NOMO-1 (cell line): ENCODE data around the gene TTLL11.

Experiments used
- DNase-seq, 2 experiments: peaks; one replicate each; lab custom pipeline; 2025; ENCODE audit not compliant: unreplicated experiment in 2 of 2; lab: John Stamatoyannopoulos, UW

TTLL11 gene

DNA sequence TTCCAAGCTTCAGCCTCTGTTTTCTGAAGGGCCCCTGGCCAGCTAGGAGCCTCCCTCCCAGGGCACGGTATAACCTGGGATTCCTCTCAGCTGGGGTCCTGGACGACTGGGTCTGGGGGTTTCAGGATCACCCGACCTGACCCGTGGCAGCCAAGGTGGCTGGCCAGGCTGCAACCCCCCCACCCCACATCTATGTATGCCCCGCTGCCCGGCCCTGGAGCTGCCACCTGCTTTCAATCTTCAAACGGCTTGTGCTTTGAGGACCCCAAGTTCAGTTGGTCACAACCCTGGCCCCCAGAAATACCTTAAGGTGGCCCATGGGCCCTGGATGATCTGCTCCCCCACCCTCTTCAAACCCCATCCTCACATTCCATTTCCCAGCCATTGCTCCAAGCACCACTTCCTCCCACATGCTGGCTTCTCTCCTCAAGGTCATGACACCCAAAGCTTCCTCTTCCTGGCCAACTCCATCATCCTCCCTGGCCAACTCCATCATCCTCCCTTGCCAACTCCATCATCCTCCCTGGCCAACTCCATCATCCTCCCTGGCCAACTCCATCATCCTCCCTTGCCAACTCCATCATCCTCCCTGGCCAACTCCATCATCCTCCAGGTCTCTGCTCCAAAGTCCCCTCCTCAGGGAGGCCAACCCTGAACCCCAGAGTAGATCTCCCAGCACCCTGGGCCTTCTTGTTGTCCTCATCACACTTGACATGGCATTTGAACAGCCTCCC is 17.2 kb upstream of the TTLL11 start:
- no peak for DNase-seq

GRCh38 chr9:122109035-122109813 is 16.1 kb upstream of the TTLL11 start:
- DNase-seq = no peak

DNA sequence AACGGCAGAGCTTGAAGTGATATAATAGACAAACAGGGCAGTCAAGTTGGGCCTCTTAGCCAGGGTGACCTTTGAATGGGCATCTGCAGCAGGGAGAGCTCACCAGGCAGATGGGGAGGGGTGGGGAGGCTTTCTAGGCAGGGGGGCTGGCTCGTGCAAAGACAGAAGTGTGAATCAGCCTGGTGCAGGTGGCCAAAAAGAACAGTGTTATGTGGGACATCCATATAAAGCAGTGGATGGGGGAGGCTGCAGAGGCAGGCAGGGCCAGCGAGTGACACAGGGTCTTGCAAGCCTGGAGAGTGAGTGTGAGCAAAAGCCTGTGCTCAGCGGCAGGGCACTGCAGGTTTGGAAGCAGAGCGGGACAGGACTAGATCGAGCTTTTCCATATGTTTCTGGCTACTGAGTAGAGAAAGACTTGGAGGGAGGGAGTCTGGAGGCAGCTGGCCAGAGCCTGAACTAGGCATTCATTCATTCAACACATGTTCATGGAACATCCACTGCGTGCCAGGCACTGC is 14.2 kb upstream of the TTLL11 start:
- no peak for DNase-seq

DNA sequence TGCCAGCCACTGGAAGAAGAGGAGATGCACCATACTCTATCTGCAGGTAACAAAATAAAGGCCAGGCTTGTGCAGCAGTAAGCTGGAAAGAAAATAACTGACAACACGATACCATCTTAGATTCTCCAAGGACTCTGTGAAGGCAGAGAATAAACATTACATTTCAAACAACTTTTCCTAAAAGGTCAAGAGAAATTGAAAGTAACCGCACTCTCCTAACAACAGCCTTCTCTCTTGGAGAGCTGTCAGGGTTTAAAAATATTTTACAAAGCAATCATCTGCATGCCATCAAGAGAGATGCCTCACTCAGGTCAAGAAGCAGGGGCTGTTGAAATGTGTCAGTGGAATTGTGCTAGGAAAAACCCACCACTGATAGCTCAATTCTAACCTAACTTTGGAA is 13.5 kb upstream of the TTLL11 start:
- DNase-seq = no peak

GRCh38 chr9:122103985-122104384 is 10.9 kb upstream of the TTLL11 start:
- DNase-seq = no peak

DNA sequence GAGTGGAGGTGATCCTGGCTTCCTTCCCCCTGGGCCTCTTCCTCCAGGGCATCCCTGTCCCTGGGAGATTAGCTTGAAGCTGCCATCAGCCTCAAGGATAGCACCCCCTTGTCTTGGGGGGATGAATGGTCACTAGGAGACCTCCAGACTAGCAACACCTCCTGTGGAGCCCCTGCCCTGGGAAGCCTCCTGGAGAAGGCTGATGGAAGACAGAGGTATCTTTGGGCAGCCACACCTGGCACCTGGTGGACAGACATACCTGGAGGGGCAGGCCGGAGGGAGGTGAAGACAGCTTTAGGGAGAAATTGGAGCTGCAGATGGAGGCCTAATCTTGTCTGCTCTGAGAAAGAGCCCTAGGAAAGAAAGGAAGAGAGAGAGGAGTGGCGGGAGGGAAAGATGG is 9.0 kb upstream of the TTLL11 start:
- DNase-seq = no peak

DNA sequence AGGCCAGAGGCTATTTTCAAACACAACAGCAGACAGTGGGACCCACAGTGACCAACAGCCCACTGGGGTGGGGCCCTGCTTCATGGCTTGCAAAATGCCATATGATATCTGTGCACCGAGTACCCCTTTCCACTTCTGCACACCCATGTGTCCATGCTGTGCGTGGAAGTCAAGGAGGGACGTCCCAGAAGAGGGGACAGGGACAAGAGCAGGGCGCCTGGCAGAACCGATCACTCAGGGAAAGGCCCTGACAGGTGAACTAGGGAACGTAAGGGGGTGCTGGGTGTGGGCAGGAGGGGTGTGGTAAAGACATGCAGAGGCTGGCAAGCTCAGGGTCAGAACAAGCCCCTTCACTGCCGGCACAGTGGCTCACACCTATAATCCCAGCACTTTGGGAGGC is 7.6 kb upstream of the TTLL11 start:
- DNase-seq = no peak

GRCh38 chr9:122099271-122099869 is 6.3 kb upstream of the TTLL11 start:
- peak; percentile 58 to 62 for DNase-seq

GRCh38 chr9:122097679-122098315 is 4.7 kb upstream of the TTLL11 start:
- DNase-seq = peak; percentile 8 to 15

DNA sequence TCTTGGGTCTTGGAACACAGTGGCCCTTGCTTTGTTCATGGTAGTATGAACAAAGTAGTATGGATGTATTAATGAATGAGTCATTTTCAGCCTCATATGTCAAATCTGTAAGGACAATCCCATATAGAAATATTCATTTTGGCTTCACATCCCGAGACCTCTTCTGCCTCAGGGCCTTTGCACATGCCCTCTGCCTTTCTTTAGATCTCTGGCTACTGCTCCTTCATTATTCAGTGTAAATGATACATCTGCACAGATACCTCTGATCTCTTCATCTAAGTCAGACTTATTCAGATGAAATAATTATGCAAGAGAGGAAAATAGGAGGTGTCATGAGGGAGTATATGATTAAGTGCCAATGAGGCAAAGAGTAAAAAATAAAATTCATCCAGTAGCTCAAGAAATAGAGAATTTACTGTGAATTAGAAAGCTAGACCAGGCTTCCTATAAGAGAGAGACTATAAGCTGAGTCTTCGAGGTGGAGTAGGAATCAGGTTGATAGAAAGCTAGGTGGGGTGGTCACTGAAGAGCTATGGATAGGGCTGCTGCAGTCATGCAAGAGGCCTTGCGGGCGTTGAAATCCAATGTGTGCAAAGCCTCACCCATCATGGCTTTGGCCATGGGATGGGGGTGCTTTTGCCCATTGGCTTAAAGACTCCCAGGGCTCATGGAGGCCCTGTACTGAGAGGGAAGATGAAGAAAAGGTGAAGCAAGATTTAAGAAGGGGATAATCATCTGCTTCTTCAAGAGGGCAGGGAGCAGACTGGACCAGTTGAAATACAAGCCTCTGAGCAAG is 3.7 kb upstream of the TTLL11 start:
- no peak for DNase-seq

DNA sequence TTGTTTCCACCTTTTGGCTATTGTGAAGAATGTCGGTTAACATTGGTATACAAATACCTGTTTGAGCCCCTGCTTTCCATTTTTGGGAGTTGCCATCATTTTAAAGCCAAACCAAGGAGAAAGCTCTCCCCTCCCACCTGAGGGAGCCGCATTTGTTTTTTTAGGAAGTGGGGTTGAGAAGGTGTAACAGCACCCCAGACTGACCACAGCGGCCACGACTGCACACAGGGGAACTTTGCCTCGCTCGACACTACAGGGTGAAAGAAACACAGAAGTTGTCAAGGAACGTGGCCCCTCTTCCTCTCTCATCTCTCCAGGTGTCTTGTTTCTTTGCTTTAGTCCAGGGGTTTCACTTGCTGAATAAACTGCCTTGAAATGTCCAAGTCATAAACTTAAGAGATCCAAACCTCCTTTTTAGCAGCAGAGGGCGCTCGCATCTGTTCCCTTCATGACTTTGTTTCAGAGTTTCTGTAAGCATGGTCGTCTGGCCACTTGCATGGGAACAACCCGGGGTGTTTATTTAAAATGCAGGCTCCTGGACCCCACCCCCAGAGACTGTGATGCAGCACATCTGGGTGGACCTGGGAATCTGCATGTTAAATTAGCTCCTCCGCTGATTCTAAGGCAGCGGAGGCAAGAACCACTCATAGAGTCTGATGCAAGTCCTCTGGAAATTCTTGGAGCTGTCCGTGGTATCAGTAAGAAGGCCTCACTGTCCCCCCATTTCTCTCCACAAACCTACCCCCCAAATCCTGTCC is 2.1 kb upstream of the TTLL11 start:
- peak; percentile 4 to 56 for DNase-seq

DNA sequence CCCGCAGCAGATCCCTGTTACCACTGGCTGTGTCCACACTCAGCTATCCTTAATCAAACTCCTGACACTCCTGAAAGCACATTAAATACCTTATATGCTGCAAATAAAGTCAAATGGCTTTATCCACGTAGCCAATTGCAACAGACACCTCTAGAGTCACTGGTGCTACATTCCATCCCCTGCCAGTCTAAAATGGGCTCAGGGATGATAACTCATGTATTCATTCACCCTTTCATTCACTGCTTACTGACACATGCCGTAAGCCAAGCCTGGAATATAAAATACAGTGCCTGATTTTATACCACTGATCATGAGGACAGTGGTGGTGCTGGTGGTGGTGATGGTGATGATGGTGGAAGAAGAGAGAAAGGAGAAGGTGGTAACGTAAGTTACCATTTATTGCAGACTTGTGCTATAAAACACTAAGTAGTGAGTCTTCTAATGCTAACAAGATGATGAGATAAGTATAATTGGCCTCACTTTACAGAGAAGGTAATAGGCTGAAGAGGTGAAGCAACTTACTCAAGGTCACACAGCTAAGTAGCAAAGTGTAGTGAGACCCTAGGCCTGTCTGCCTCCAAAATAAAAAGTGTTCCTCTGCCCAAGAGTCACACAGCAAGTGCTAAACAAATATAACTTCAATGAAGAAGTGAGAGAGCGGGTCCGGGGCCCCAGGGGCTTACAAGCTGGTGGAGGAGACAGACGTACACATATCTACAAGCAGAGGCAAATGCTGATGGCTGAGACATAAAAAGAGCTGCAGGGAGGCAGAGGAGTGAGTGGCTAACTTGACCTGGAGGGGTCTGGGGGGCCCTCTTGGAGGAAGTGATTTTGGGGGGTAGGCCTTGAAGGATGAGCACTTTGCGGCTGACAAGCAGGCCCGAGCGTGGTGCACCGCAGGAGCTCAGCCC is 1.2 kb downstream of the TTLL11 start:
- DNase-seq = peak in 1 of 2 experiments; percentile 11

- no peak for DNase-seq
These were observed 2.1 kb downstream of the TTLL11 start for GRCh38 chr9:122090981-122091380.

- no peak for DNase-seq
These were observed 2.7 kb downstream of the TTLL11 start for GRCh38 chr9:122090287-122090883.

GRCh38 chr9:122088880-122089706 is 4.0 kb downstream of the TTLL11 start:
- DNase-seq = no peak

GRCh38 chr9:122087406-122088200 is 5.5 kb downstream of the TTLL11 start:
- DNase-seq = no peak

- DNase-seq = no peak
These were observed 6.2 kb downstream of the TTLL11 start for GRCh38 chr9:122086873-122087272.
